ENCODE data around the gene FRK. TPM values are rescaled to one million over a fixed set of nuclear protein-coding genes. Genes with fewer than 3 reads are reported as not detected.
A peak's percentile ranks its signal among the peaks of the same experiment; 100 is the strongest.

Gene FRK
- total RNA-seq, 2 experiments from 2014 or later = 0.13 to 0.46 TPM

DNA sequence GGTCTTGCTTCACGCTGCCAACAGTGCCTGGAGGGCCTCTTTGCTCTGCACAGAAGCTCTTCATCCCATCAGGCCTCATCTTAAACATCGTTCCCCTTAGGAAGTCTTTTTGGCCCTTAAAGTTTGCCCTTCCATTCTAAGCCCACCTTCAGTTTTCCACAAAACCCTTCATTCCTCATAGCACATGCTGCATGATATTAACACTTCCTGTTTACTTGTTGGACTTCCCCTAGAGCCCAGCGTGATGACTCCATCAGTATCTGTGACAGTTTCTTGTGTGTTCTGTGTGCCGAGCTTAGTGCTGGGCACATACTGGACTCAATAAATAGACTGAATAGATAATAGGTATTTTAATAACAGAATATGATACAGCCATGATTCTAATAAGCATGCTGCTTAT lies 42.2 kb upstream of the FRK start:
- Histone ChIP-seq H3K36me3 (ENCODE audit: insufficient read depth, low read length) (peaks cover 4% of the 10 kb centered on the region; the same call in 1 of the 2 replicates), H3K9me3 (ENCODE audit: low read length) (no peaks in the 10 kb centered on the region), H3K4me2 (ENCODE audit: low read length) (peak overlapping the region; percentile 94), H4K20me1 (ENCODE audit: insufficient read depth, low read length) (no peaks in the 10 kb centered on the region), H3K4me1 (ENCODE audit: insufficient read depth, low read length, poor library complexity, severe bottlenecking) (peaks cover 37% of the 10 kb centered on the region), H3K4me3 (ENCODE audit: low read depth, low read length, poor library complexity, severe bottlenecking) (peak overlapping the region; percentile 78), H3K79me2 (ENCODE audit: insufficient read depth, low read depth, low read length) (peaks cover 20% of the 10 kb centered on the region), H2AFZ (ENCODE audit: low read length) (peak overlapping the region; percentile 51; the same call in 1 of the 2 replicates), H3K9me2 (ENCODE audit: insufficient read depth, low read length) (no peaks in the 10 kb centered on the region), H3K27ac (ENCODE audit: low read depth, low read length, poor library complexity, severe bottlenecking) (peak overlapping the region; percentile 82)
- TF ChIP-seq EZH2phosphoT487 (IDR thresholded peaks at IDR 0.05; ENCODE audit: borderline replicate concordance, low read depth, low read length) (no peak), CTCF (conservative IDR thresholded peaks at IDR 0.05; ENCODE audit: low read length) (no peak)
- ChIA-PET CTCF (ENCODE audit: unreplicated experiment) (interaction anchor here (0.8 to 1.1 kb wide), 2 partner anchors 10 to 85 kb away, joined by 3 to 4 read pairs; no protein-coding TSS in a partner anchor), POLR2A (interaction anchor here (0.7 to 2.5 kb wide), 9 partner anchors 9 to 154 kb away, joined by 3 to 12 read pairs (median 4); no protein-coding TSS in a partner anchor)
- DNase-seq (ENCODE audit: low spot score) = peak; percentile 27
- intact Hi-C loops (cut with micrococcal nuclease; ENCODE audit: unreplicated experiment) = loop anchor here (5.0 kb wide), 1 partner anchor 304 kb away; no protein-coding TSS in a partner anchor
- BruUV-seq (replicated peaks) = no TSS peak

- intact Hi-C loops (cut with micrococcal nuclease; ENCODE audit: unreplicated experiment) = loop anchor here (2.0 to 5.0 kb wide), 3 partner anchors 83 to 469 kb away; partner anchors contain the start of gene RWDD1
- Histone ChIP-seq H3K4me3 (ENCODE audit: low read depth, low read length, poor library complexity, severe bottlenecking) (peak overlapping the region; percentile 78), H3K79me2 (ENCODE audit: insufficient read depth, low read depth, low read length) (peaks cover 20% of the 10 kb centered on the region)
Measured at GRCh38 chr6:116101790-116102189, 41.1 kb upstream of the FRK start.

More at GRCh38 chr6:116101790-116102189, 41.1 kb upstream of the FRK start:
- ChIA-PET POLR2A (interaction anchor here (0.6 to 2.5 kb wide), 15 partner anchors 8 to 192 kb away, joined by 3 to 12 read pairs (median 5); no protein-coding TSS in a partner anchor), CTCF (ENCODE audit: unreplicated experiment) (interaction anchor here (1.0 to 1.9 kb wide), 4 partner anchors 11 to 93 kb away, joined by 3 to 10 read pairs (median 4); no protein-coding TSS in a partner anchor)
- Histone ChIP-seq H3K27ac (ENCODE audit: low read depth, low read length, poor library complexity, severe bottlenecking) (peak overlapping the region; percentile 82), H3K9me2 (ENCODE audit: insufficient read depth, low read length) (no peaks in the 10 kb centered on the region), H3K9me3 (ENCODE audit: low read length) (peaks cover under 1% of the 10 kb centered on the region; the same call in 1 of the 2 replicates), H2AFZ (ENCODE audit: low read length) (peak overlapping the region; percentile 97; the same call in 1 of the 2 replicates), H3K4me1 (ENCODE audit: insufficient read depth, low read length, poor library complexity, severe bottlenecking) (peaks cover 37% of the 10 kb centered on the region), H3K4me2 (ENCODE audit: low read length) (peak overlapping the region; percentile 94), H4K20me1 (ENCODE audit: insufficient read depth, low read length) (no peaks in the 10 kb centered on the region), H3K36me3 (ENCODE audit: insufficient read depth, low read length) (peaks cover 4% of the 10 kb centered on the region; the same call in 1 of the 2 replicates)
- peak; percentile 34 for DNase-seq (ENCODE audit: low spot score)
- no TSS peak for BruUV-seq (replicated peaks)
- TF ChIP-seq EZH2phosphoT487 (IDR thresholded peaks at IDR 0.05; ENCODE audit: borderline replicate concordance, low read depth, low read length) (no peak), CTCF (conservative IDR thresholded peaks at IDR 0.05; ENCODE audit: low read length) (no peak)

Data from OCI-LY7 (cell line).